SK-N-SH treated with all-trans-retinoic acid at 6 μM for 48 hours (cell line): Measurements from ENCODE around the gene CCR7.

Source experiments
- ESRRG ChIP-seq: fragments of 250-450 bp; sonication (Bioruptor Pico); IDR thresholded peaks from 2 replicates; pipeline ENCODE4 v1.6.1; 2021; ENCODE audit warnings: mild to moderate bottlenecking
- ZFP3 ChIP-seq: fragments of 250-450 bp; sonication (Bioruptor Pico); IDR thresholded peaks from 2 replicates; pipeline ENCODE4 v1.5.0; 2020; ENCODE audit warnings: mild to moderate bottlenecking, moderate library complexity
- ZFP30 ChIP-seq: fragments of 450-650 bp; formaldehyde crosslinking; IDR thresholded peaks from 2 replicates; pipeline ENCODE4 v1.5.0; 2022; ENCODE audit warnings: mild to moderate bottlenecking, moderate library complexity
- ZNF70 ChIP-seq: fragments of 450-650 bp; formaldehyde crosslinking; IDR thresholded peaks from 2 replicates; pipeline ENCODE4 v1.5.0; 2020; ENCODE audit warnings: mild to moderate bottlenecking, moderate library complexity
- TF ChIP-seq, protein P1 (sequence below): fragments of 250-450 bp; sonication (Bioruptor Pico); IDR thresholded peaks from 2 replicates; pipeline ENCODE4 v1.8.0; 2020; ENCODE audit warnings: mild to moderate bottlenecking, moderate library complexity, borderline replicate concordance

DNA sequence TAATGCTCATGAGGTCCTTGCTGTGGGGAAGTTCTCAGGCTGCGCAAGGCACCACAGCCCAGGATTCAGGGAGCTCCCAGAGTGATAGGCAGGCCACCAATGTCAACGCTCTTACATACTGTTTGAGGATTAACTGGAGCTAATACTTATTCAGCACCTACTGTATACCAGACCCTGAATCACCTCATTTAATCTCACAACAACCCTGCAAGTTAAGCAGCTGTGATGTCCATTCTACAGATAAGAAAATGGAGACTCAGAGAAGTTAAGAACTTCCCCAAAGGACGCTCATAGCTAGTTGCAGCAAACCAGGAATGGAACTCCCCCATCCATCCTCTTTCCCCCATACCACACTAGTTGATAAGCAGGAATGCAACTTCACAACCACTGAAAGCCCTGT, 25.5 kb upstream of the CCR7 start:
- no peak for TF ChIP-seq ZNF70 (CRISPR knock-in tag)
- TF ChIP-seq ESRRG, result no peak
- TF ChIP-seq, protein P1, sequence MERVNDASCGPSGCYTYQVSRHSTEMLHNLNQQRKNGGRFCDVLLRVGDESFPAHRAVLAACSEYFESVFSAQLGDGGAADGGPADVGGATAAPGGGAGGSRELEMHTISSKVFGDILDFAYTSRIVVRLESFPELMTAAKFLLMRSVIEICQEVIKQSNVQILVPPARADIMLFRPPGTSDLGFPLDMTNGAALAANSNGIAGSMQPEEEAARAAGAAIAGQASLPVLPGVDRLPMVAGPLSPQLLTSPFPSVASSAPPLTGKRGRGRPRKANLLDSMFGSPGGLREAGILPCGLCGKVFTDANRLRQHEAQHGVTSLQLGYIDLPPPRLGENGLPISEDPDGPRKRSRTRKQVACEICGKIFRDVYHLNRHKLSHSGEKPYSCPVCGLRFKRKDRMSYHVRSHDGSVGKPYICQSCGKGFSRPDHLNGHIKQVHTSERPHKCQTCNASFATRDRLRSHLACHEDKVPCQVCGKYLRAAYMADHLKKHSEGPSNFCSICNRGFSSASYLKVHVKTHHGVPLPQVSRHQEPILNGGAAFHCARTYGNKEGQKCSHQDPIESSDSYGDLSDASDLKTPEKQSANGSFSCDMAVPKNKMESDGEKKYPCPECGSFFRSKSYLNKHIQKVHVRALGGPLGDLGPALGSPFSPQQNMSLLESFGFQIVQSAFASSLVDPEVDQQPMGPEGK (CRISPR knock-in tag), result no peak
- no peak for TF ChIP-seq ZFP30 (CRISPR knock-in tag)
- TF ChIP-seq ZFP3 (CRISPR knock-in tag), result no peak
